Stomach smooth muscle (tissue), 2 donors: ENCODE results near the gene DGCR6.
"Not testable (repeated sequence)": the region's sequence is repeated elsewhere in the genome, so short reads cannot be mapped to it uniquely, and the experiment has no call there.

Experiments
- H3K27ac ChIP-seq: one replicate; pipeline ENCODE4 v1.7.0; 2013; ENCODE audit warnings: mild to moderate bottlenecking, low read length, inconsistent platforms
- H3K27me3 ChIP-seq, 2 donors: one replicate each; pipeline ENCODE4 v1.7.0; 2013; ENCODE audit warnings: low read length in 2 of 2; ENCODE audit not compliant: insufficient read depth in 2 of 2, control insufficient read depth in 1 of 2
- H3K36me3 ChIP-seq, 2 donors: one replicate each; pipeline ENCODE4 v1.7.0; 2013; ENCODE audit warnings: low read length in 2 of 2; ENCODE audit not compliant: control insufficient read depth in 2 of 2, insufficient read depth in 2 of 2
- H3K4me1 ChIP-seq: one replicate; pipeline ENCODE4 v1.7.0; 2013; ENCODE audit warnings: low read length; ENCODE audit not compliant: control insufficient read depth, insufficient read depth
- H3K4me3 ChIP-seq, 2 donors: one replicate each; pipeline ENCODE4 v1.7.0; 2013; ENCODE audit warnings: low read length in 2 of 2
- H3K9ac ChIP-seq, 2 donors: one replicate each; pipeline ENCODE4 v1.7.0; 2013; ENCODE audit warnings: low read length in 2 of 2, mild to moderate bottlenecking in 1 of 2
- H3K9me3 ChIP-seq, 2 donors: one replicate each; pipeline ENCODE4 v1.7.0; 2013; ENCODE audit warnings: low read length in 2 of 2; ENCODE audit not compliant: control insufficient read depth in 2 of 2
- donor health status: healthy.
- donor health status: Pancreatic carcinoma.

Gene DGCR6

GRCh38 chr22:18961201-18961600 lies 55.1 kb downstream of the DGCR6 start:
- not testable (repeated sequence) for H3K27ac ChIP-seq, H3K4me1 ChIP-seq, H3K36me3 ChIP-seq, H3K27me3 ChIP-seq, H3K9ac ChIP-seq, H3K4me3 ChIP-seq, H3K9me3 ChIP-seq
